COLO668 (cell line): ENCODE measurements around the gene CBR3.
"Not testable (repeated sequence)": the region's sequence is repeated elsewhere in the genome, so short reads cannot be mapped to it uniquely, and the experiment has no call there.

ENCODE experiments used
- DNase-seq: peaks from one replicate; lab custom pipeline; 2025; ENCODE audit not compliant: unreplicated experiment; lab: John Stamatoyannopoulos, UW

Gene CBR3

DNA sequence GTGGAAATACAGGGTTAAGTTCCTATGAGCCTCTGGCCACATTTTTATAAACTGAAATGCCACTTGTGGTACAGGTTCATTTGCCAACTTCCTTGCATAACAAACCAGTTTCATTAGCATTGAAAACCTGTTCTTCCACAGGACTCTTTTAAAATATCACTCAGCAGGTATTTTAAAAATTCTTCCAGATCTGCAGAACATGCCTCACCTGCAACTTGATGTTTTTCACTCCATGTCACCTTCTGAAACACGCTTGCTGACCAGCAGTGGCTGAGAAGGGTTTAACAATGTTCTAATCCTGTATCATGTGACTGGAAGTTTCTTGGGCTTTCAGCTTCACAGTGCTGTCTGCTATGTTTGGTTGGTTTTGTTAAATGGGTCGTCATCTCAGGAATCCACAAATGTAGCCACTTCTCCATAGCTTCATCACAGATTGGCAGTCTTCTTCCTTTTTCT is 17.6 kb upstream of the CBR3 start:
- no peak for DNase-seq

DNA sequence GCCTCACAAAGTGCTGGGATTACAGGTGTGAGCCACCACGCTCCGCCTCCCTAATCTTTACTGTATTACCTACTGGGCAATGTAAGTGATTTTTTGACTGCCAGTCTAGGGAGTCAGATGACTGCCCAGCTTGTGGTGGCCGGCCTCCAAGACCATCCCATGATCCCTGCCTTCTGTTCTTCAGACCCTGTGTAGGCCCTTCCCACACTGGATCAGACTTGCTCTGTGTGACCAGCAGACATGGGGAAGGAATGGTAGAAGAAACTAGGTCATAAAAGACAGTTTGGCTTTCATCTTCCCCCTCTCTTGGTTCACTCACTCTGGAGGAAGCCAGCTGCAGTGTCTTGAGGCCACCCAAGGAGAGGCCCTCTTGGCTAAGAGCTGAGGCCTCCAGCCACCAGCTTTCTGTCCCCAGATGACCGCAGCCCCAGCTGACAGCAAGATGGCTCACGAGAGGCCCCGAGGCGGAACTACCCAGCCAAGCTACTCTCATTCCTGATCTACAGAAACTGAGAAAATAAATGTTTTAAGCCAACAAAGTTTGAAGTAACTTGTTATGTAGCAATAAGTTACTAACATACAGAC is 14.5 kb upstream of the CBR3 start:
- no peak for DNase-seq

DNA sequence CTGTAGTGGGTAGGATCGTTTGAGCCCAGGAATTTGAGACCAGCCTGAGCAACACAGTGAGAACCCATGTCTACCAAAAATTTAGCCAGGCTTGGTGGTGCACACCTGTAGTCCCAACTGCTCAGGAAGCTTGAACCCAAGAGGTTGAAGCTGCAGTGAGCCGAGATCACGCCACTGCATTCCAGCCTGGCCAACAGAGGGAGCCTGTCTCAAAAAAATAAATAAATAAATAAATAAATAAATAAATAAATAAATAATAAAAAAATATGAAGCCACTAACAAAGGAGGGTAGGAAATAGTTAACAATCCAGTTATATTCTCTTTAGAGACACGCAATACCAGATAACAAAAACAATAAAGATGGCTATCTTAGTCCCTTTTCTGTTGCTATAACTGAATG is 11.9 kb upstream of the CBR3 start:
- DNase-seq = no peak

DNA sequence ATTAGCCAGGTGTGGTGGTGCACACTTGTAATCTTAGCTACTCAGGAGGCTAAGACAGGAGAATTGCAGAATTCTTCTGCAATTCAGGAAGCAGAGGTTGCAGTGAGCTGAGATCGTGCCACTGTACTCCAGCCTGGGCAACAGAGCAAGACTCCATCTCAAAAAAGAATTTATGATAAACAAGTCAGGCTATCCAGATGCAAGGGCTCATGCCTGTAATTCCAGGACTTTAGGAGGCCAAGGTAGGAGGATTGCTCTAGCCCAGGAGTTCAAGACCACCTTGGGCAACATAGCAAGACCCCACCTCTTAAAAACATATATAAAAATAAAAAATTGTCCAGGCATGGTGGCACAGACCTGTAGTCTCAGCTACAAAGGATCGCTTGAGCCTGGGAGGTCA is 10.5 kb upstream of the CBR3 start:
- no peak for DNase-seq

DNA sequence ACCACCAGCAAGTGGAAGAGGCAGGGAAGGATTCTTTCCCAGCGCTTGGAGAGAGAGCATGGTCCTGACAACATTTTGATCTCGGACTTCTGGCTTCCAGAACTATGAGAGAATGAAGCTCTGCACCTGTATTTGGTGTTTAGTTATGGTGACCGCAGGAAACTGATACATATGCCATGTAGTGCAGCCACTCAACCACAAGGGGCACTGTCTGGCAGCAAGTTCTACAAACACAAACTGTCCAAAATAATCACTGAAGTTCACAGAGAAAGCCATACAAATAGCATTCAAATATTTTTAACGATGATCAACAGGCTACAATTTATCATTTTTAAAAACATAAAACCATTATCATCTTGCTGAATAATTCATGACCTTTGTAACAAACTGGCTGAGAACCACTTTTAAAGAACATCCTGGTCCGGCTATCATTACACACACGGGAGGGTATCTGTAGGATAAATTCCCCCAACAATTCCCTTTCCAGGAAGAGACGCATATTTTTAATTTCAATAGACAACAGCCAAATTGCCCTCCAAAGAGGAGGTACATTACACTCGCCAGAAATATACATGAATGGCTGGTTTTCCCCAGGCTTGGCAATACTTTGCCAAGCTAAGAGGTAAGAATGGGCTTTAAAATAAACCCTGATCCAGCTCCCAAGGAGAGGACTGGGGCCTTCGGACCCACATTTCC is 9.2 kb upstream of the CBR3 start:
- DNase-seq = peak; percentile 73

DNA sequence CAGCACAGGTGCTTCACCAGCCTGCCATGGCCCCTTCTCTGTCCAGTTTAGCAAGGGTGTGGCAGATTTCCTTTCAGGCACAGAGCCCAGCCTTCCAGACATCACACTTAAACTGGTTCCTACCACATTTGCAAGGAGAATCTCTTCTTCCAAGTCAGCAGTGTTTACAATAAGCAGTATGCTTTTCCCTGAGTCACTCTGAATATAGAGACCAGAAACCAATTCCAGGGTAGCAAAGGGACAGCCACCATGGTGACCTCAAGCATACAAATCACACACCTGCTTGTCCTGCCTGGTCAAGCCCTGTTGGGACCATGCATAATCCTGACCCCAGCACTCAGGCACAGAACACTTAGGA is 8.7 kb upstream of the CBR3 start:
- DNase-seq = no peak

DNA sequence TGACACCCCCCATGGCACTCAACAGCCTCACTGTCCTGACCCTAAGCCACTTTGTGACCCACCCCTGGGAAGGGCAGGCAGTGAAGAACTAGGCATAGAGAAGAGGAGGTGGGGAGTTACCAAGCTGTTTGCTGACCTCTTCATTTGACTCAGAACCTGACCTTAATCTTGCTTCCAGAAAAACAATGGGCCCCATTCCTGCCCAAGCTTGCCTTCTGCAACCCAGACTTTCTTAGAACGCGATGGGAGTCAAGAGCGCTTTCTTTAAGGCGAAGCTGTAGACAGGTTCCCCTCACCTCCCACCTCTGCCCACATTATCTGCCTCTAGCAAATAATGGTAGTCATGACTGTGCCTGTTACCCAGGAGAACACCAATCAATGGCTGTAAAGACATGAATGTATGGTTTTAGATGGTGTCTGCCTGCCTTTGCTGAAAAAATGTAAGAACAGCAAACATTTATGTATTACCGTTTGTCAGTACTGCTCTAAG is 8.2 kb upstream of the CBR3 start:
- no peak for DNase-seq

DNA sequence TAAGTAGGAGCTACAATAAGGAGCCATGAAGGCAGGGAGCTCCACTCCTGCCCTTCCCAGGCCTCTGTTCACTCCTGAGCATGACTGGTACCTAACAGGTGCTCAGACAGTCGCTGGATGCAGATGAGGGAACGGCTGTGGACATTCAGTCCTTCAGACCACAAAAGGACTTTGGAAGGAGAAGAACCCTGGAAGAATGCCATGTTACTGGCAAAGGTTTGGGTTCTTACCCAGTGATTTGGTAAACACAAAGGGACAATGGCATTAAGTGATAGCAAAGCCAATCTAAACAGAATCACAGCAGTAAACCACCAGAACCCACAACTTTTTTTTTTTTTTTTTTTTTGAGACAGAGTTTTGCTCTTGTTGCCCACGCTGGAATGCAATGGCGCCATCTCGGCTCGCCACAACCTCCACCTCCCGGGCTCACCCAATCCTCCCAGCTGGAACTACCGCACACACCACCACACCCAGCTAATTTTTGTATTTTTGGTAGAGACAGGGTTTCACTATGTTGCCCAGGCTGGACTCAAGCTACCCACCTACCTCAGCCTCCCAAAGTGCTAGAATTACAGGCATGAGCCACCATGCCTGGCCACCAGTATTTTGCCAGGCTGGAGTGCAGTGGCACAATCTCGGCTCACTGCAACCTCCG is 7.5 kb upstream of the CBR3 start:
- no peak for DNase-seq

DNA sequence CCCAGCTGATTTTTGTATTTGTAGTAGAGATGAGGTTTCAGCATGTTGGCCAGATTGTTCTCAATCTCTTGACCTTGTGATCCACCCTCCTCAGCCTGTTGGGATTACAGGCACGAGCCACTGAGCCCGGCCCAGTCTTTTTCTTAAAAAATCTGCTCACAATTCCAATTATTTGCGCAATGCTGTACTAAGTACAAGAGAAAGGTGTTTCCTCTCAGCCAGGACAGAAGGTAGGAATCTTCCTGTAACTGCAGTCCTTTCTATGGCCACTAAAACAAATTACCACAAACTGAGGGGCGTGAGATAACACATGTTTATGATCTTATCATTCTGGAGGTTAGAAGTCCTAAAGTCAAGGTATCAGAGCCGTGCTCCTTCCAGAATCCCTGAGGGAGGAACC is 6.9 kb upstream of the CBR3 start:
- no peak for DNase-seq

DNA sequence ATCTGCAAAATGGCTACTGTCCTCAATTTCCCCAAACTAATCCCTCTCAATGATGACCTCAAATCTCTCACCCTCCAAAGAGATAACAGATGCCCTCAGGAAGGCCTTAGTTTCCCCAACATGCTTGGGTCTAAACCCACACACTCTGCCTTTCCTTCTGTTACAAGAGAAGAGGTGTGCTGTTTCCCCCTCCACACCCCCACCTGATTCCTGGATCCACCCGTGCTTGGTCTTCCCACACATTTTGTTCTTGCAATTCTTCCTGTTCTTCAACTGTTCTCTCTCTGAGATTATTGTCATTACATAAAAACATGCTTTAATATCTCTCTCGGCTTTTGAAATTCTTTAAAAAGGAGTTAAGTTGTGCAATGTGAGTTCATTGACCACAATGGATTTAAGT is 5.7 kb upstream of the CBR3 start:
- DNase-seq = no peak

DNA sequence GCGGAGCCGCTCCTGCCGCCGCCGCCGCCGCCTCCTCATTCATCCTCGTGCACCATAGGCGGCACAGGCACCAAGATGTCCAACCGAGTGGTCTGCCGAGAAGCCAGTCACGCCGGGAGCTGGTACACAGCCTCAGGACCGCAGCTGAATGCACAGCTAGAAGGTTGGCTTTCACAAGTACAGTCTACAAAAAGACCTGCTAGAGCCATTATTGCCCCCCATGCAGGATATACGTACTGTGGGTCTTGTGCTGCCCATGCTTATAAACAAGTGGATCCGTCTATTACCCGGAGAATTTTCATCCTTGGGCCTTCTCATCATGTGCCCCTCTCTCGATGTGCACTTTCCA is 4.5 kb upstream of the CBR3 start:
- not testable (repeated sequence) for DNase-seq

DNA sequence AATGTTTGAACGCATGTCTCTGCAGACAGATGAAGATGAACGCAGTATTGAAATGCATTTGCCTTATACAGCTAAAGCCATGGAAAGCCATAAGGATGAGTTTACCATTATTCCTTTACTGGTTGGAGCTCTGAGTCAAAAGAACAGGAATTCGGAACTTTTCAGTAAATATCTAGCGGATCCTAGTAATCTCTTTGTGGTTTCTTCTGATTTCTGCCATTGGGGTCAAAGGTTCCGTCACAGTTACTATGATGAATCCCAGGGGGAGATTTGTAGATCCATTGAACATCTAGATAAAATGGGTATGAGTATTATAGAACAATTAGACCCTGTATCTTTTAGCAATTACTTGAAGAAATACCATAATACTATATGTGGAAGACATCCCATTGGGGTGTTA is 4.0 kb upstream of the CBR3 start:
- DNase-seq = not testable (repeated sequence)

DNA sequence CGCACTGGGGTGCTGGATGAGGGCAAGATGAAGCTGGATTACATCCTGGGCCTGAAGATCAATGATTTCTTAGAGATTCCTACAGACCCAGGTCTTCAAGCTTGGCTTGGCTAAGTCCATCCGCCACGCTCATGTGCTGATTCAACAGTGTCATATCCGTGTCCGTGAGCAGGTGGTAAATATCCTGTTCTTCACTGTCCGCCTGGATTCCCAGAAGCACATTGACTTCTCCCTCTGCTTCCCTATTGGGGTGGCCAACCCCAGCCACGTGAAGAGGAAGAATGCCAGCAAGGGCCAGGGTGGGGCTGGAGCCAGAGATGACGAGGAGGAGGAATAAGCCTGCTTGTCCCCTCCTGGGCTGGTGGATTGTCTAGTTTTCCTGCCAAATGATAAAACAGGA is 2.2 kb upstream of the CBR3 start:
- DNase-seq = no peak

DNA sequence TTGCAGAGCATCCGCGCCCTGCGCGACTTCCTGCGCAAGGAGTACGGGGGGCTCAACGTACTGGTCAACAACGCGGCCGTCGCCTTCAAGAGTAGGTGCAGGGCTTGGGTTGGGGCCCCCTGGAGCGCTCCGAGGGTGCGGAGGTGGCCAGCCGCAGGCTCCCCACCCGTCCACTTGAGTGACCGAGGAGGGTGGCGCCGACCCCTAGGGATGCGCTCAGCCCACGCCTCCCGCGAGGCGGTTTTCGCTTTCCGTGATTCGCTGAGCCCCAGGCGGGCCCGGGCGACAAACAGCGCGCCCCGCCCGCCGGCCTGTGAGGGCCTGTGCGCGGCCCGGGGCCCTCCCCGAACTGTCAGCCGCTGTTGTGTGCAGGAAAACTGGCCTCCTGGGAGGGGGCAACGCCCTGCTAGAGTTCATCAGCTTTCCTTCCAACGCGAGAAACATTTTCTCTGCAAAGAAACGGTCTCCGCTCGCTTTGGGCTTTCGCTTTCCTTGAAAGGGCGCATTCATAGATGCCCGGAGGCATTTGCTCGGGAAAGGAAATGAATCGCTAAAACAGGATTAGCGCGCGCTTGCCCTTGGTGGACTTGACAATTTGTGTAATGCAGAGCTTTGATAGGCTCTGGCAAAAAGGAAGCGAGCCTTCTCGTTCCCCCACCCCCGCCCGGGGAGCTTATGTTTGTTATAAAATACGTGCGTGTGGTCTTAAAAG is 668 bp downstream of the CBR3 start:
- DNase-seq = peak; percentile 84

DNA sequence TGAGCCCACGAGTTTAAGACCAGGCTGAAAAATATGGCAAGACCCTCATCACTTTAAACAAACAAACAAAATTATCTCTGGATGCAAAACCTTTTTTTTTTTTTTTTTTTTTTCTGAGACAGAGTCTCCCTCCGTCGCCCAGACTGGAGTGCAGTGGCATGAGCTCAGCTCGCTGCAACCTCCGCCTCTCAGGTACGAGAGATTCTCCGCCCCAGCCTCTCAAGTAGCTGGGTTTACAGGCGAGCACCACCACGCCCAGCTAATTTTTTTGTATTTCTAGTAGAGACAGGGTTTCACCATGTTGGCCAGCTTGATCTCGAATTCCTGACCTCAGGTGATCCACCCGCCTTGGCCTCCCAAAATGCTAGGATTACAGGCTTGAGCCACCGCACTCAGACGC is 4.9 kb downstream of the CBR3 start:
- DNase-seq = not testable (repeated sequence)

DNA sequence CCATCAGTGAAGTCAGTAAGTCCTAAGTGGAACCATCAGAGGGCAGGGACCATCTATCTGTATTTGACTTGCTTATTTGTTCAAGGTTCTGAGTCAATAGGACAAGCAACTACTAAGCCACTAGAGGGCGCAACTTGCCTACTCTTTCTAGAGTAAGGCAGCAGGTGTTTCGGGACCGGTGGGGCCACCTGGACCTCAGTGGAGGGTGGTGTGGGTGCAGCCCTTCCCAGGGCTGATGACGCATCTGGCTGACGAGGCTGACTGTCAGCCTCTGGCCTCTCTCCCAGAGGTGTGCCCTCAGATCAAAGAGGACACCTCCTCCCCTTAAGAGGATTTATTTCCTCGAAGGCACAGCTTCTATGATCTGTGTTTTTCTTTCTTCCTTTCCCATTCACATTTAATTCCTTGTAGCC is 6.6 kb downstream of the CBR3 start:
- DNase-seq = peak; percentile 98

DNA sequence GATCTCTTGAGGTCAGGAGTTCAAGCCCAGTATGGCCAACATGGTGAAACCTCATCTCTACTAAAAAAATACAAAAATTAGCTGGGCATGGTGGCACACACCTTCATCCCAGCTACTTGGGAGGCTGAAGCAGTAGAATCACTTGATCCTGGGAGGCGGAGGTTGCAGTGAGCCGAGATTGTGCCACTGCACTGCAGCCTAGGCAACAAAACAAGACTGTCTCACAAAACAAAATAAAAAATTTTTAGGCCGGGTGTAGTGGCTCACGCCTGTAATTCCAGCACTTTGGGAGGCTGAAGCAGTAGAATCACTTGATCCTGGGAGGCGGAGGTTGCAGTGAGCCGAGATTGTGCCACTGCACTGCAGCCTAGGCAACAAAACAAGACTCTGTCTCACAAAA is 9.4 kb downstream of the CBR3 start:
- DNase-seq = not testable (repeated sequence)

DNA sequence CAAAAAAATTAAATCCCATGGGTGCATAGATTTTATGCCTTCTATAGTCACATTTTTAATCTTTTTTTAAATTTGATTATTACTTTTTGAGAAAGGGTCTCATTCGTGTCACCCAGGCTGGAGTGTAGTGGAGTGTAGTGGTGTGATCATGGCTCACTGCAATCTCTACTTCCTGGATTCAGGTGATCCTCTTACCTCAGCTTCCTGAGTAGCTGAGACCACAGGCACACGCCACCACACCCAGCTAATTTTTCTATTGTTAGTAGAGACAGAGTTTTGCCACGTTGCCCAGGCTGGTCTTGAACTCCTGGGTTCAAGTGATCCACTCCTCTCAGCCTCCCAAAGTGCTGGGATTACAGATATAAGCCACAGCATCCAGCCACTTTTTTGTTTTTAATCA is 10.4 kb downstream of the CBR3 start:
- no peak for DNase-seq

DNA sequence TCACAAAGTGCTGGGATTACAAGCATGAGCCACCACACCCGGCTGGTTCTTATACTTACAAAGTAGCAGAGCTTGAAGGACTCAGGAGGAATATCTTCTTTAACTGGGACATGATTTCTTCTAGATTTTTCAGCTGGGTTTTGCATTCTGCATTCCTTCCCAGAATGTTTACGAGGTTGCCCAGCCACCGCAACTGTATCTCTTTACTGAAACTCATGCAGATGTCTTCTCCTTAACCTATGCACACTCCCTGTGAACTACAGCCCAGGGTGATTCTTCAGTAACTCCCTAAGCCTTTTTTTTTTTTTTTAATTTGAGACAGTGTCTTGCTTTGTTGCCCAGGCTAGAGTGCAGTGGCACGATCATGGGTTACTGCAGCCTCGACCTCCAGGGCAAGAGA is 13.0 kb downstream of the CBR3 start:
- no peak for DNase-seq

DNA sequence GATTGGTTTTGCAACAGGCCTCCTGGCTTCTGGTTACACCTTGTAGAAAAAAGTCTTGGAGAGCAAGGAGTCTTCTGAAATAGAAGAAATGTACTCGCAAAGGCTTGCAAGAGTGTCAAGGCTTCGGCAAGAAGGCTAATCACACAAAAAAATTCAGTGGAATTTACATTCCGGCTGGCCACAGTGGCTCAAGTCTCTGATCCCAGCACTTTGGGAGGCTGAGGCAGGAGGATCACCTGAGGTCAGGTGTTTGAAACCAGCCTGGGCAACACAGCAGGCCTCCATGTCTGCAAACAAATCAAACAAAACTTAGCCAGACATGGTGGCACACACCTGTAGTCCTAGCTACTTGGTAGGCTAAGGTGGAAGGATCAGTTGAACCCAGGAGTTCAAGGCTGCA is 14.0 kb downstream of the CBR3 start:
- DNase-seq = no peak

DNA sequence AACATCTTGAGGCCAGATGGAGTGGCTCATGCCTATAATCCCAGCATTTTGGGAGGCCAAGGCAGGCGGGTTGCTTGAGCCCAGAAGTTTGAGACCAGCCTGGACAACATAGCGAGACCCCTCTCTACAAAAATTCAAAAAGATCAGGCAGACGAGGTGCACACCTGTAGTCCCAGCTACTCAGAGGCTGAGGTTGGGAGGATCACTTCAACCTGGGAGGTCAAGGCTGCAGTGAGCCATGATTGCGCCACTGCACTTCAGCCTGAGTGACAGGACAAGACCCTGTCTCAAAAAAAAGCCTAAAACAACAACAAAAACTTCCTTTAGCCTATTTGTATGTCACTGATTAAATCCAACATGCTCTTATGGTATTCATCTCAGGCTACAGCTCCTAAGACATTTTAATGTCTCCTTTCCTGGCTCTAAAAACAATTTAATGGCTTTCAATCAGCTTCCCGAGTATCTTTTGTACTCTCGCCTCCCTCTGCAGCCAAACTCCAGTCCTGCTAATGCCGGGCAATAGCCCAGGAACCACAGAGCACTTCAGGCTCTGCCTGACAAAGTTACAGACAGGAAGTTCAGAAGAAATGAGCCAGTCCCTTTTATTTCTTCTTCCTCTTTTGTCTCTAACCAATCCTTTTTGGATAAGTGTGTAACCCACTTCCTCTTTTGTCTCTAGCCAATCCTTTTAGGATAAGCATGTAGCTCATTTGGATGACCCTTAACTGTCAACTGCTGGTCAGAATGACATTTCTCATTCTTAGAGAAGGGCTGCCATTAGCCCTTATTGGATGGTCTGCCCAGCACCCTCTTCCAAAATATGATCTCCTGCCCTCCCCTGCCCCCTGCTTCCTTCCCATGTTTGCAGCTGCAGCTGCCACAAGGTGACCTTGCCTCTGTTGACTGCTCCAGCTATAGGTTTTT is 15.2 kb downstream of the CBR3 start:
- DNase-seq = no peak
